Measurements from ENCODE around the gene ASCC2. TPM values are rescaled to one million over a fixed set of nuclear protein-coding genes. Genes with fewer than 3 reads are reported as not detected.

The ASCC2 gene
- polyA plus RNA-seq, 1 donor, result 44.0 TPM

GRCh38 chr22:29813126-29813525 lies 24.9 kb downstream of the ASCC2 start:
- no peak overlapping the region for H3K27ac ChIP-seq (ENCODE audit: low read length)
- no CpG with 5 or more reads among the region's 8 CpGs for WGBS (ENCODE audit: insufficient coverage, low lambda C conversion rate)
- H3K4me1 ChIP-seq (ENCODE audit: control insufficient read depth, insufficient read depth, low read length), result no peaks in the 10 kb centered on the region
- no peak overlapping the region for H3K4me3 ChIP-seq (ENCODE audit: low read length)
- DNase-seq, result no peak
- peaks cover 70% of the 10 kb centered on the region for H3K36me3 ChIP-seq (ENCODE audit: control insufficient read depth, insufficient read depth, low read length)
- no peaks in the 10 kb centered on the region for H3K27me3 ChIP-seq (ENCODE audit: control insufficient read depth, insufficient read depth, low read length)
- no peaks in the 10 kb centered on the region for H3K9me3 ChIP-seq (ENCODE audit: control insufficient read depth, low read depth, low read length)

GRCh38 chr22:29811377-29811776 lies 26.7 kb downstream of the ASCC2 start:
- WGBS (ENCODE audit: insufficient coverage, low lambda C conversion rate), result no CpG with 5 or more reads among the region's 2 CpGs
- Histone ChIP-seq H3K4me3 (ENCODE audit: low read length) (no peak overlapping the region), H3K27me3 (ENCODE audit: control insufficient read depth, insufficient read depth, low read length) (no peaks in the 10 kb centered on the region), H3K9me3 (ENCODE audit: control insufficient read depth, low read depth, low read length) (no peaks in the 10 kb centered on the region), H3K36me3 (ENCODE audit: control insufficient read depth, insufficient read depth, low read length) (peaks cover 75% of the 10 kb centered on the region), H3K4me1 (ENCODE audit: control insufficient read depth, insufficient read depth, low read length) (no peaks in the 10 kb centered on the region), H3K27ac (ENCODE audit: low read length) (no peak overlapping the region)
- no peak for DNase-seq

GRCh38 chr22:29810216-29810615 lies 27.9 kb downstream of the ASCC2 start:
- no CpG with 5 or more reads among the region's 2 CpGs for WGBS (ENCODE audit: insufficient coverage, low lambda C conversion rate)
- Histone ChIP-seq H3K27ac (ENCODE audit: low read length) (no peak overlapping the region), H3K36me3 (ENCODE audit: control insufficient read depth, insufficient read depth, low read length) (peaks cover 76% of the 10 kb centered on the region)

GRCh38 chr22:29806196-29806595 lies 31.9 kb downstream of the ASCC2 start:
- WGBS (ENCODE audit: insufficient coverage, low lambda C conversion rate), result no CpG with 5 or more reads among the region's 6 CpGs
- Histone ChIP-seq H3K27me3 (ENCODE audit: control insufficient read depth, insufficient read depth, low read length) (no peaks in the 10 kb centered on the region), H3K4me1 (ENCODE audit: control insufficient read depth, insufficient read depth, low read length) (no peaks in the 10 kb centered on the region), H3K4me3 (ENCODE audit: low read length) (no peak overlapping the region), H3K9me3 (ENCODE audit: control insufficient read depth, low read depth, low read length) (no peaks in the 10 kb centered on the region), H3K36me3 (ENCODE audit: control insufficient read depth, insufficient read depth, low read length) (peaks cover 69% of the 10 kb centered on the region), H3K27ac (ENCODE audit: low read length) (no peak overlapping the region)
- no peak for DNase-seq

More at GRCh38 chr22:29810216-29810615, 27.9 kb downstream of the ASCC2 start:
- DNase-seq, result no peak
- no peaks in the 10 kb centered on the region for H3K4me1 ChIP-seq (ENCODE audit: control insufficient read depth, insufficient read depth, low read length)
- H3K27me3 ChIP-seq (ENCODE audit: control insufficient read depth, insufficient read depth, low read length), result no peaks in the 10 kb centered on the region
- no peak overlapping the region for H3K4me3 ChIP-seq (ENCODE audit: low read length)
- no peaks in the 10 kb centered on the region for H3K9me3 ChIP-seq (ENCODE audit: control insufficient read depth, low read depth, low read length)

GRCh38 chr22:29804985-29805384 lies 33.1 kb downstream of the ASCC2 start:
- Histone ChIP-seq H3K27me3 (ENCODE audit: control insufficient read depth, insufficient read depth, low read length) (no peaks in the 10 kb centered on the region), H3K4me1 (ENCODE audit: control insufficient read depth, insufficient read depth, low read length) (no peaks in the 10 kb centered on the region), H3K9me3 (ENCODE audit: control insufficient read depth, low read depth, low read length) (no peaks in the 10 kb centered on the region), H3K27ac (ENCODE audit: low read length) (no peak overlapping the region), H3K36me3 (ENCODE audit: control insufficient read depth, insufficient read depth, low read length) (peaks cover 77% of the 10 kb centered on the region), H3K4me3 (ENCODE audit: low read length) (no peak overlapping the region)
- WGBS (ENCODE audit: insufficient coverage, low lambda C conversion rate), result no CpG with 5 or more reads among the region's 2 CpGs
- no peak for DNase-seq

- no peaks in the 10 kb centered on the region for H3K27me3 ChIP-seq (ENCODE audit: control insufficient read depth, insufficient read depth, low read length)
- no peak overlapping the region for H3K4me3 ChIP-seq (ENCODE audit: low read length)
- no peaks in the 10 kb centered on the region for H3K4me1 ChIP-seq (ENCODE audit: control insufficient read depth, insufficient read depth, low read length)
- no peak overlapping the region for H3K27ac ChIP-seq (ENCODE audit: low read length)
- H3K36me3 ChIP-seq (ENCODE audit: control insufficient read depth, insufficient read depth, low read length), result peaks cover 89% of the 10 kb centered on the region
- WGBS (ENCODE audit: insufficient coverage, low lambda C conversion rate), result 100% methylated on average over 1 of the region's 2 CpGs
- no peak for DNase-seq
- H3K9me3 ChIP-seq (ENCODE audit: control insufficient read depth, low read depth, low read length), result no peaks in the 10 kb centered on the region
Measured at GRCh38 chr22:29803190-29803589, 34.9 kb downstream of the ASCC2 start.

- H3K4me1 ChIP-seq (ENCODE audit: control insufficient read depth, insufficient read depth, low read length), result no peaks in the 10 kb centered on the region
- no peak overlapping the region for H3K27ac ChIP-seq (ENCODE audit: low read length)
- WGBS (ENCODE audit: insufficient coverage, low lambda C conversion rate), result no CpG with 5 or more reads among the region's 8 CpGs
- DNase-seq, result no peak
- H3K4me3 ChIP-seq (ENCODE audit: low read length), result no peak overlapping the region
- H3K27me3 ChIP-seq (ENCODE audit: control insufficient read depth, insufficient read depth, low read length), result no peaks in the 10 kb centered on the region
- peaks cover 89% of the 10 kb centered on the region for H3K36me3 ChIP-seq (ENCODE audit: control insufficient read depth, insufficient read depth, low read length)
- no peaks in the 10 kb centered on the region for H3K9me3 ChIP-seq (ENCODE audit: control insufficient read depth, low read depth, low read length)
Measured at GRCh38 chr22:29801796-29802195, 36.3 kb downstream of the ASCC2 start.

- H3K9me3 ChIP-seq (ENCODE audit: control insufficient read depth, low read depth, low read length), result no peaks in the 10 kb centered on the region
- peaks cover 89% of the 10 kb centered on the region for H3K36me3 ChIP-seq (ENCODE audit: control insufficient read depth, insufficient read depth, low read length)
- H3K4me1 ChIP-seq (ENCODE audit: control insufficient read depth, insufficient read depth, low read length), result no peaks in the 10 kb centered on the region
- no peak overlapping the region for H3K4me3 ChIP-seq (ENCODE audit: low read length)
- H3K27ac ChIP-seq (ENCODE audit: low read length), result no peak overlapping the region
- no CpG with 5 or more reads among the region's 5 CpGs for WGBS (ENCODE audit: insufficient coverage, low lambda C conversion rate)
- H3K27me3 ChIP-seq (ENCODE audit: control insufficient read depth, insufficient read depth, low read length), result no peaks in the 10 kb centered on the region
- DNase-seq, result no peak
Measured at GRCh38 chr22:29801153-29801552, 36.9 kb downstream of the ASCC2 start.

GRCh38 chr22:29799217-29799680 lies 38.8 kb downstream of the ASCC2 start:
- no peak overlapping the region for H3K27ac ChIP-seq (ENCODE audit: low read length)
- peaks cover 84% of the 10 kb centered on the region for H3K36me3 ChIP-seq (ENCODE audit: control insufficient read depth, insufficient read depth, low read length)
- no peaks in the 10 kb centered on the region for H3K27me3 ChIP-seq (ENCODE audit: control insufficient read depth, insufficient read depth, low read length)
- no peak overlapping the region for H3K4me3 ChIP-seq (ENCODE audit: low read length)
- H3K4me1 ChIP-seq (ENCODE audit: control insufficient read depth, insufficient read depth, low read length), result no peaks in the 10 kb centered on the region
- H3K9me3 ChIP-seq (ENCODE audit: control insufficient read depth, low read depth, low read length), result no peaks in the 10 kb centered on the region
- DNase-seq, result no peak
- no CpG with 5 or more reads among the region's 8 CpGs for WGBS (ENCODE audit: insufficient coverage, low lambda C conversion rate)

GRCh38 chr22:29798801-29799200 lies 39.3 kb downstream of the ASCC2 start:
- Histone ChIP-seq H3K36me3 (ENCODE audit: control insufficient read depth, insufficient read depth, low read length) (peaks cover 79% of the 10 kb centered on the region), H3K9me3 (ENCODE audit: control insufficient read depth, low read depth, low read length) (no peaks in the 10 kb centered on the region), H3K4me3 (ENCODE audit: low read length) (no peak overlapping the region), H3K27ac (ENCODE audit: low read length) (no peak overlapping the region), H3K4me1 (ENCODE audit: control insufficient read depth, insufficient read depth, low read length) (no peaks in the 10 kb centered on the region), H3K27me3 (ENCODE audit: control insufficient read depth, insufficient read depth, low read length) (no peaks in the 10 kb centered on the region)
- DNase-seq, result no peak
- WGBS (ENCODE audit: insufficient coverage, low lambda C conversion rate), result no CpG with 5 or more reads among the region's 2 CpGs

GRCh38 chr22:29798318-29798717 lies 39.8 kb downstream of the ASCC2 start:
- WGBS (ENCODE audit: insufficient coverage, low lambda C conversion rate), result 80% methylated on average over 1 of the region's 6 CpGs

More at GRCh38 chr22:29798318-29798717, 39.8 kb downstream of the ASCC2 start:
- H3K9me3 ChIP-seq (ENCODE audit: control insufficient read depth, low read depth, low read length), result no peaks in the 10 kb centered on the region
- no peak for DNase-seq
- H3K36me3 ChIP-seq (ENCODE audit: control insufficient read depth, insufficient read depth, low read length), result peaks cover 77% of the 10 kb centered on the region
- no peak overlapping the region for H3K4me3 ChIP-seq (ENCODE audit: low read length)
- no peaks in the 10 kb centered on the region for H3K27me3 ChIP-seq (ENCODE audit: control insufficient read depth, insufficient read depth, low read length)
- no peak overlapping the region for H3K27ac ChIP-seq (ENCODE audit: low read length)
- no peaks in the 10 kb centered on the region for H3K4me1 ChIP-seq (ENCODE audit: control insufficient read depth, insufficient read depth, low read length)

All from large intestine (tissue), 3 donors.